Right hindlimb (tissue), 1 donor: Measurements from ENCODE around the gene MBOAT7.
"Not testable (repeated sequence)": the region's sequence is repeated elsewhere in the genome, so short reads cannot be mapped to it uniquely, and the experiment has no call there.

Experiments used
- DNase-seq: peaks from one replicate; pipeline ENCODE4 v3.0.0-alpha.2; 2018

The MBOAT7 gene

DNA sequence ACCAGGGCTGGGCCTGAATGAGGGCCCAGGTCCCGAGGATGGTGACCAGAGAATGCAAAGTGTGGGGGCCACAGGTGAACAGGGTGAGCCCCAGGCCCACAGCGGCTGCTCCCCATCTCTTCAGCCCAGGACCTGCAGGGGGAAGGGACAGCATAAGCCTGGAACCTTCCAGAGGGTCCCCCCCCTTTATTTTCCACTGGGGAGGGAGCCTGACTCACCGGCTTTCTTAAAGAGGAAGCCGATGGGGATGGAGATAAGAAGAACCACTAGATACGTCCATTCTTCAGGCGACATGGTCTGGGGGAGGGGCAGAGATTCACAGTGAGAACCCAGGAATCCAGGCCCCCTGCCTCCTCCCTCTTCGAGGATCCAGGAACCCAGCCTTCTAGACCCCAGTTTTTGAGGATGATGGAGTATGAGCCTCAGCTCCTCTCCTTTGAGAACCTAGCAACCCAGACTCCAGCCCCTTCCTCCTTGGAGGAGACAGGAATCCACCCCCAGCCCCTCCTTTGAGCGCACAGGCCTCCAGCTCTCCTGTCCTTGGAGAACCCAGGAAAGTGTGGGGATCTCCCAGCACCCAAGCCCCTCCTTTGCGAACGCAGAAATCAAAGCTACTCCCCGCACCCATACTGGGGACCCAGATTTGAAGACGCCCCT, 1.0 kb downstream of the MBOAT7 start:
- DNase-seq, result no peak

DNA sequence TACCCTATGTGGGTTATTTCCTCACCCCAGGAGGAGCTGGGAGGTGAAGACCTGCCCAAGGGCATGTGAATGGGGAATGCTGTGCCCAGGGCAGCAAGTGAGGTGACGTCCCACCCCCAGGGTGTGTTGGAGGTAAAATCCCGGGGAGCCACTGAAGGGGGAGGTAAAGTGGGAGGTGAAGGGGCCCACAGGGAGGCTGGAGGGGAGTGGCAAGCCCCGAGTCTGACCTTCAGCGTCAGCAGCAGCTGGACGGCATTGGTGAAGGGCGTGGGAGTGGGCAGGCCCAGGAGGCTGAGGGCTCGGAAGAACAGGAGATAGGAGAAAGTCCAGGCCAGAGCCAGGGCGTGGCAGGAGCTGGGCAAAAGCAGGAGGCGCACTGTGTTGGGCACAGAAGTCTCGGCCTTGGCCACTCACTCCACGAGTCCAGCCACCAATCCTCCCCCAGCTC, 2.4 kb downstream of the MBOAT7 start:
- DNase-seq, result no peak

DNA sequence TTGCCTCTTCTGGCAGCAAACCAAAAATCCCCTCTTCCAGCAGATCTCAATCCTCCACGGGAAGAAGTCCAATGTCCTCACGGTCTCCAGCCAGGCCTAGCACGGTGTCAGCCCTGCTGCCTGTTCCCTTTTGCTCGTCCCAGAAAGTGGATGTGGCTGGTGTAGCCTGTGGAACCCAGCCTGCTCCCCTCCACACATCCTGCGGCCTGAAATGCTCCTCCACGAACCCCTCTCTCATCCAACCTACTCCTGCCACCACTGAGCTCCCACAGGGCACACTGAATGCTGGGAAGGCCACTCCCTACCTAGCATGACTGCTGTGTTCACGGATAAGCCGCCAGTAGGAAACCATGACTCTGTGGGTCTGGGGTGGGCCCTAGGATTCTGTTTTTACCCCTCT, 3.0 kb downstream of the MBOAT7 start:
- DNase-seq, result no peak

DNA sequence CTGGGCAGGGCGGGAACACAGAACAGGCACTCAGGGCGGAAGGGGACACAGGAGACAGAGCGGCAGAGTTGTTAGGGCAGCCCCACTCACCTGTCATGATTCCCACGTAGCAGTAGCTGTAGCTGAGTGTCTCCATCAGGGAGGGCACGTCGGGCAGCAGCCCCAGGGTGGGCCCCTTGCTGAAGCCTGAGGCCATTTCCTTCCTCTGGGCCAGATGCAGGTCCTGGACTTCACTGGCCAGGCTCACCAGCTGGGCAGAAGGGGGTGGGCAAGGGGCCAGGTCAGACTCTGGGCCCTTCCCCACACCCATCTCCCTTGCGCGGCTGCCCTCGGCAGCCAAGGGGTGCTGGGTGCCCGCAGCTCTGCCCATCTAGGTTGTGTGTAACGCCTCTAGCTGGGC, 5.9 kb downstream of the MBOAT7 start:
- DNase-seq, result no peak

DNA sequence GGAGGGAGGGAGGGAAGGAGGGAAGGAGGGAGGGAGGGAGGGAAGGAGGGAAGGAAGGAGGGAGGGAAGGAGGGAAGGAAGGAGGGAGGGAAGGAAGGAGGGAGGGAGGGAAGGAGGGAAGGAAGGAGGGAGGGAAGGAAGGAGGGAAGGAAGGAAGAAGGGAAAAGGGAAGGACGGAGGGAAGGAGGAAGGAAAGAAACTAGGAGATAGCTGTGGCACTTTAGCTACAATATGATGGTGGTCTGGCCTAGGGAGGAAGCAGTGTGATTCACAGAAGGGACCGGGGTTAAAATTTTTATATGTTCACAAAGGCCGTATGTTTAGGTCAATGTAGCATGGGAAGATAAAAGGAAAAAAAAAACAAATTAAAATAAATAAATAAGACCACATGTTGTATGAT, 7.5 kb downstream of the MBOAT7 start:
- not testable (repeated sequence) for DNase-seq

DNA sequence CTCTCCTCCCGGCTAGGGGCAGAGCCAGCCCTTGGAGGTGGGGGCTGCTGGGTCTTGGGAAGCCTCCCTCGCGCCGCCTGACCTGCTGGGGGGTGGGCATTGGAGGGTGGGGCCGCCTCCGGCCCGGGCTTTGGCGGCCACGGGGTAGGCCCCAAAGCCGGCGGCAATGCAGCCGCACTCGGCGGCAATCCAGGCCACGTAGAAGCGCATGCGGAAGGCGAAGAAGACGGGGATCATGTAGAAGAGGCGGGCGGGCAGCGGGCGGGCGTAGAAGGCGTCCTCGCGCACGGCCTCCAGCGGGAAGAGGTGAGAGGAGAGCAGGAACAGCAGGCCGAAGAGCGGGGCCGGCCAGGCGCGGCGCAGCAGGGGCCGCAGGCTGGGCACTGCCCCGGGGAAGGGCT, 8.7 kb downstream of the MBOAT7 start:
- no peak for DNase-seq

DNA sequence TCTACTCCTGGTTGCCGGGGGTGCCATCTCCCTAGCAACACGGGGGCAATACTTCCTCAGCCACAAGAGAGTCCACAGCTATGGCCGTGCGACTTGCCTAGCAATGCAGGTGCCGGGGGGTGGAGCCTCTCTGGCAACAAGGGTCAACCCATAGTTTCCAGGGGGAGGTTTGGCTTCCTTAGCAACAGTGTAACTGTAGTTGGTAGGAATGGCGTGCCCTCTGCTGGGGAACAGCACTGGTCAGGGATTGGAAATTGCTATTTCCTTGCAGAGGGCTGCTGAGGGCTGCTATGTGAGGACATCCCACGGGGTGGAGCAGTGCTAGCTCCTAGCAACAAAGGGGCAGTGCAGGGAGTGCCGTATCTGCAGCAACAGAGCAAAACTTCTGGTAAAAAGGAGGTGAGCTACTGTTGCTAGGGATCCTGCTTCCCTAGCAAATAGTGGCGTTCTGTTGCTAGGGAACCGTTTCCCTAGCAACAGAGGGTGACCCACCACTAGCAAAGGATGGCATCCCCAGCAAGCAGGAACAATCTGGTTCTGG, 9.4 kb downstream of the MBOAT7 start:
- DNase-seq, result peak; percentile 63

DNA sequence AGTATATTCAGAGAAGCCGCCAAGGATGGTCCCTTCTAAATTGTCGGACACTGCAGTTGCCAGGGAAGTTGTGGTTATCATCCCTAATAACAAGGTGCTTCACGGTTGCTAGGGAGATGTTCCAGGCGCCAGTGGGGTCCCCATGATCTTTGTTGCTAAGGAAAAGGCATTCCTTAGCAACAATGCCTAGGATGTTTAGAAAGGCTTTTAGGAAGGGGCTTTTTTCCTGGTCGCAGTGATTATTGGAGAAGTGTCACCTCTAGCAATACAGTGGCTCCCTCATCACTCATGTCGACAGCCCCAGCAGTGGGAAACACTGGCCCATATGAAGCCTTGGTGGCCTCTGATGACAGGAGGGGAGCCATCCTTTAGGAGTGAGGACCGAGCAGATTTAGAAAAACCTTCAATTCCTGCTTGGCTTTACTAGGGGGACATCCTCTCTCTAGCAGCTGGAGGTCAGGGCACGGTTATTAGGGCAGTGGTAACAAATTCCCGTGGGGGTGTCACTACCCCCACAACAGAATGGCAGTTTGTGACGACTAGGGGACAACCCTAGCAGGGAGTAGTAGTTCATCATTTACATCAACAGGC, 10.0 kb downstream of the MBOAT7 start:
- DNase-seq, result no peak

DNA sequence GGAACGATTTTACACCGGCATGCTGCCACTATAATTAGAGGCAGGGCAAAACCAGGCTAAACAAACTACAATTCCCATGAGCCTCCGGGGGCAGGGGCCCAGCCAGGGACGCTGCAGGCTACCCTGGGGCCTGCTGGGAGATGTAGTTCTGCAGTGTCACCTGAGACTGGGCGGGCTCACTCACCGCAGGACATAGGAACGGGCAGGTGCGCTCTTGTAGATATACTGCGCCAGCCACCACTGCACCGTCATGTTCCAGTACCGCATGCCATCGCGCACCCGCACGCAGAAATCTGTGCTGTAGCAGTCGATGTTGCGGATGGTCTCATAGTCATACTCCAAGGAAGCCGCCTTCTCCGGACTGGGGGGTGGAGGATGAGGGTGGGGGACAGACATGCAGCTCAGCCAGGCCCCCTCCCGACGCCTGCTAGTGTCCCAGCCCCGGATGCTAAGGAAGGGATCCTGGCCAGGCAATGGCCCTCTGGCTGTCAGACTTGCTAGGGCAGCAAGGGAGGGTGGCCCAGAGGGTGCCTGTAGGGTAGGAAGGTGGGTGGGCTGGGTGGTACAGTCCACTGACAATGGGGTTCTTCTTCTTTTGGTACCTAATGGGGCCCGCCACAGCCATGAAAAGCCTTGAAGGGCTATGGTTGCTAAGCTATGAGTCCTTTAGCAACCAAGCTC, 10.7 kb downstream of the MBOAT7 start:
- DNase-seq, result no peak

DNA sequence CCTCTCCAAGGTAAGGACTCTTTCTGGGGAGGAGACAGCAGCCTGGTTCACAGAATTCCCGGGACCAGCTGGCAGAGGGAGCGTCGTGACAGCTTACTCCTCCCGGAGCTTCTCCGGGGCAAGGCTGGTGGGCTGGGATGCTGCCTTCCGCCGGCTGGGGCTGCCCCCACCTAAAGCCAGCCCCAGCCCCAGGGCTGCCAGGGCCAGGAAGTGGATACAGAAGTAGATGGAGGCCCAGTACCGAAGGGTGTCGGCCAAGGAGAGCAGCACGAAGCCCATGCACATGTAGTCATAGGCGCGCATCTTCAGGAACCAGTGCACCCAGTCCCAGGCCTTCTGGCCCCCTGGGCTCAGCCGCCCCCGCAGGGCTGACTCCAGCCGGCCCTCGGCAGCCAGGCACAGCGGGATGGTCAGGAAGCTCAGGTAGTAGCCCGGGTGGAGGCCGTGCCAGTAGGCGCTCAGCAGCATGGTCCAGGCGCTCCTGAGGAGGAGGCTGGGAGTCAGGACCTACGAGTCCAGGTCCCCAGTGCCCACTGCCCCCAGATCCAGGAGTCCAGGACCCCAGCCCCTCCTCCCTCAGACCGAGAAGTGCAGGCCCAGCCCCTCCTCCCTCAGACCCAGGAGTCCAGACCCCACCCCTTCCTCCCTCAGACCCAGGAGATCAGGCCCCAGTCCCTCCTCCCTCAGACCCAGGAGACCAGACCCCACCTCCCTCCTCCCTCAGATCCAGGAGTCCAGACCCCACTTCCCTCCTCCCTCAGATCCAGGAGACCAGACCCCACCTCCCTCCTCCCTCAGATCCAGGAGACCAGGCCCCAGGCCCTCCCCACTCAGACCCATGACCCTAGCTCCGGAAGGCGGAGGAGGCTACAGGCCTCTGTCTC, 15.2 kb downstream of the MBOAT7 start:
- DNase-seq, result peak; percentile 21

DNA sequence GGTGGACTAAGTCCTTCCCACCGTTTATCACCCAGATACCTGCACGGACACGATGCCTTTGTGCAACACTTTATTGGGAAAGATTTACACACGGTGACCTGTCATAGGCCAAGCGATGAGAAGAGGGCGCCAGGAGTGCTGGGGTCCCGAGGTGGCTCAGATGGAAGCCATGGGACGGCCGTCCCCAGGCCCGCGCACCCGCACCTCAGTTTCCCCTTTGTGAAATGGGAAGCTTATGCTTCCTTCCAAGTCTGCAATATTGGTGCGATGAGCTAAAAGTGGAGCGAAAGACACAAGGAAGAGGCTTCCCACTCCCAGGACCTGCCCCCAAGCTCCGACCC, 16.1 kb downstream of the MBOAT7 start:
- DNase-seq, result no peak

DNA sequence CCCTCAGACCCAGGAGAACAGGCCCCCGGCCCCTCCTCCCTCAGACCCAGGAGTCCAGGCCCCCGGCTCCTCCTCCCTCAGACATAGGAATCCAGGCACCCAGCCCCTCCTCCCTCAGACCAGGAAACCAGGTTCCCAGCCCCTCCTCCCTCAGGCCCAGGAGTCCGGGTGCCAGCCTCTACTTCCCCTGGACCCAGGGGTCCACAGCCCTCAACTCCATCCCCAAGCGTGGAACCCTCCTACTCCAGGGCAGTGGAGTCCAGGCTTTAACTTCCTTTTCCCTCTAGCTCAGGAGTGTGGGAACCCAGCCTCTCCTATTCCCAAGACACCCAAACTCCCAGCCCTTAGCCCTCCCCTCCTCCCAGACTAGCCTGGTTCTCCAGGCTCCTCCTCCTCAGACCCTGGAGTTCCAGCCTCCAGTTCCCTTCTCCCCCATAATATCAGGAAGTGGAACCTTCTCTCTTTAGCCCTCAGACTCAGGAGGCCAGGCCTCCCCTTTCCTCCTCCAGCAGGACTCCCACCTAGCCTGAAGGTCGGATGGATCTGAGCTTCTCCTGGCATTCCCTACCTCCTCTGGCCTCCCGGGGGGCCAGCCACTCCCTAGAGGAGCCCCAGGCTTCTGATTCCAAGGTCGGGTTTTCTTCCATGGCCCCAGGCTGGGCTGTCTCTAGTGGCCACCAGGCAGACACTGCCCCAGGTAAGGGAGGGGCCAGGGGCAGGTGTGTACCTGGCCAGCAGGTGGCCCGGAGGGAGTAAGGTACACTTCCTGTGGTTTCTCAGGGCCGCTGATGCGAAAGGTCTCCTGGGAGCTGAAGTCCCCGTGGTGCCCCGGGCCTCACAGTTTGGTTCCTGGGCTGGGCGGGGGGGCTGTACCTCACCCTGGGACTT, 16.7 kb downstream of the MBOAT7 start, which contains the start of gene TMC4:
Gene TMC4 (minus strand): TSS at position 690 of the 888 bp plus-strand sequence. CDS start 43 bp downstream, at position 647.
- DNase-seq, result peak; percentile 29

DNA sequence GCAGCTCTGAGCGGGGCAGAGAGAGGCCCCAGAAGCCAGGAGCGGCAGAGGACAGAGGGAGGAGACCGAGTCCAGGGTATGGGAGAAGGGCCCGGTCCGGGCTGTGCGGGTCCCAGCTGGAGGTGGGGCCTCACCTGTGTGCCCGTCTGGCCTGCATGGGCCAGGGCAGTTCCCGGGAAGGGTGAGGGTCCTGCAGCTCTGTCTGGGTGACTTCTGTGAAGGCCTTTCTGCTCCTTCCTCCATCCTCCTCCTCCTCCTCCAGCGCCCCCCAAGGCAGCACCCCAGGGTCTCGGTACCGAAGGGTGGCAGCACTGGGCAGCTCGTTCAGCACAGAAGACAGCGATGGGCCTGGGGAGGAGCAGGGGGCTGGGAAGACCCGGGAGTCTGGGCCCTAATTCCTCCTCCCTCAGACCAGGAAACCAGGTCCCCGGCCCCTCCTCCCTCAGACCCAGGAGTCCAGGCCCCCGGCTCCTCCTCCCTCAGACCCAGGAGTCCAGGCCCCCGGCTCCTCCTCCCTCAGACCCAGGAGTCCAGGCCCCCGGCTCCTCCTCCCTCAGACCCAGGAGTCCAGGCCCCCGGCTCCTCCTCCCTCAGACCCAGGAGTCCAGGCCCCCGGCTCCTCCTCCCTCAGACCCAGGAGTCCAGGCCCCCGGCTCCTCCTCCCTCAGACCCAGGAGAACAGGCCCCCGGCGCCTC, 17.5 kb downstream of the MBOAT7 start:
- DNase-seq, result peak; percentile 15

DNA sequence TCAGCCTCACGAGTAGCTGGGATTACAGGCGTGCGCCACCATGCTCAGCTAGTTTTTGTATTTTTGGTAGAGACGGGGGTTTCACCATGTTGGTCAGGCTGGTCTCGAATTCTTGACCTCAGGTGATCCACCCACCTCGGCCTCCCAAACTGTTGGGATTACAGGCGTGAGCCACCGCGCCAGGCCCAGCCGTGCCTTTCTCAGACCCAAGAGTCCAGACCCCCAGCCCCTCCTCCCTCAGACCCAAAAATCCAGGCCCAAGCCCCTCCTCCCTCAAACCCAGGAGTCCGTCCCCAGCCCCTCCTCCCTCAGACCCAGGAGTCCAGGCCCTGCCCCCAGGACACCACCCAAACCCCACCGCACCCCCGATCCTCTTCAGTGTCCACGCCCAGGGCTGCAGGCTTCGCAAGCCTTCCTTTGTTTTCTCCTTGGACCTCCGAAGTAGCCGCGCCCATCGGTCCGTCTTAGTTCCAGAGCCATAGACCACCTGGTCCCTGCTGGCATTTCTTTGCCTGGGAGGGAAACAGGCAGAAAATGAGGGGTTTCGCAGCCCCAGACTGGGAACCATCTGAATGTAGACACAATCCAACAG, 20.1 kb downstream of the MBOAT7 start:
- peak; percentile 21 for DNase-seq

DNA sequence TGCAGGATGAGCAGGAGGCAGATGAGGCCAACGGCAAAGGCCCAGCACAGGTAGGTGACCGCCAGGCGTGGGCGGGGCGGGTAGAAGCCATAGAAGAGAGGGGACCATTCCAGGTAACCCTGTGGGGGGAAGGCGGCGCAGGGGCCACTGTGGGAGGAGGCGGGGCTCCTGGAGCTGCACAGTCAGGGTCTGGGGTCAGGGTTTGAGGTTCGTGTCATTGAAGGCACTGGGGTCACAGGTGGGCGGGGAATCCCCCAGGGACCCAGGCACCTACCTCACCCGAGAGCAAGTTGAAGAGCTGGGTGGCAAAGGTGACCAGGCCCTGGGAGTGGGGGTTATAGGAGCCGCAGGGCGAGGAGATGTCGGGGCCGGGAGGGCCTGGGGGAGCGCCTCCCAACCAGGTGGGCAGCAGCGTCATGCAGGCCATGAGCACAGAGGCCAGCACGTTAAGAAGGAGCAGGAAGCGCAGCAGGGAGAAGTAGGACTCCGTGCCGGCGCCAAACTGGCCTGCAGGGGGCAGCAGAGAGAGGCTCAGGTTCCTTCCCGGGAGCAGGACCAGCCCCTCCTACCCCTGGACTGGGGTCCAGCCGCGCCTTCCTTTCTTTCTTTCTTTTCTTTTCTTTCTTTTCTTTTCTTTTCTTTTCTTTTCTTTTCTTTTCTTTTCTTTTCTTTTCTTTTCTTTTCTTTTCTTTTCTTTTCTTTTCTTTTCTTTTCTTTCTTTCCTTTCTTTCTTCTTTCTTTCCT, 21.0 kb downstream of the MBOAT7 start:
- peak; percentile 93 for DNase-seq

DNA sequence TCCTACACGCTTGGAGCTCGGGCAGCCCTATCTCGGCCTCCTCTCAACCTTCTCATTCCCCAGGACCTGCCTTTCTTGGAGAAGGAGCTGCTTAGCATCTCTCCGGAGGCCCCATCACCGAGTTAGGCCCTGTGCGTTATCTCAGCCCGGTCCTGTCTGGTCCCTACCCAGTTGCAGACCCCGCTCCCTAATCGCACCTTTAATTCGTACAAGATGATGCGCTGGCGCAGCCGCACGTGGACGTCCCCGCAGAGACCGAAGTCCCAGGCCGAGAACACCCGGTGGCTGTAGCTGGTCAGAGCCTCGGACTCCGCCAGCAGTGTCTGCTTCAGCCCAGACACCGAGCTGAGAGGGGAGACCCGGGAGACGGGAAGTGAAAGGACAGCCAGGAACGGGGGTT, 24.2 kb downstream of the MBOAT7 start:
- DNase-seq, result peak; percentile 17

DNA sequence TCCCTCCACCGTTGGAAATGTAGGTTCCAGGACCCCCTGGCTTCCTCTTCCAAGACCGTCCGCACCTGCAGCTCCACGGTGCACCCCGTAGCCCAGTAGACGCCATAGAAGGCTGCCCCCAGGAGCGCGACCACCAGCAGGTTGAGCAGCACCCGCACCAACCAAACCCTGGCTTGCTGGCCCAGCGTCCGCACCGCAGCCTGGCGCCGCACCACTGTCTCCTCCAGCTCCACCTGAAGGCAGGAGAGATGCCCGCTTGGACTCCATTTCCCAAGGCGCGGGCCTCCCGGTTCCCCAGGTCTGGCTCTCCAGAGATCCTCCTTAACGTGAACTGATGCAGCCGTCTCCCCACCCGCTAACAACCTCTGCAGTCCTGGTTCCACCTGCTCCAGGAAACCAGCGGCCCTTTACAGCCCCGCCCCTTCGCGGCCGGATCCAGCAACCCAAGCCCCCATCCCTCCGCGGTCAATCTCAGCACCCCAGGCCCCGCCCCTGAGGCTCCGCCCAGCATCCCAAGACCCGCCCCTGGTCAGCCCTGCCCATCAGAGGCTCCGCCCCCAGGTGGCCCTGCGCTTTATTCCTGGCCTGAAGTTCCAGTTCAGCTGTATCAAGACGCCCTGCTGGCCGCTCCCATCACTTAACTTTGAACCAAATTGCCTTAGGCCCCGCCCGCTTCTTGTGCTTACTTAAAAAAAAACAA, 24.9 kb downstream of the MBOAT7 start:
- DNase-seq, result no peak

DNA sequence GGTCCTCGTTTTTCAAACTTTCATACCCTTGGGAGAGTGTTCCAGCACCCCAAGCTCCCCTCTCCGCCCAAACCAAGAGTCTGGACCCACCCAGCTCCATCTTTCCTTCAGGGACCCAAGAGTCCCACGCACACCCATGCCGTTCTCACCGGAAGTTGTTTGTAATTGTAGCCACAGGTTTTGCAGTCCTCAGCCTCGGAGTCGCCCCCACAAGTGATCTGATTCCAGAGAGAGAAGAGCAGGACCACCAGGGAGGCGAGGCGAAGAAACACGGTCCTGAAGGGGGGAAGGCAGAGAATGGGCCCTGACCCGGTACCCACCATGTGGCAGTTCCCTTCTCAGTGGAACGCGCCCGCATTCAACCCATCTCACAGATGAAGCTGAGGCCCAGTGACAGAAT, 26.5 kb downstream of the MBOAT7 start:
- no peak for DNase-seq

DNA sequence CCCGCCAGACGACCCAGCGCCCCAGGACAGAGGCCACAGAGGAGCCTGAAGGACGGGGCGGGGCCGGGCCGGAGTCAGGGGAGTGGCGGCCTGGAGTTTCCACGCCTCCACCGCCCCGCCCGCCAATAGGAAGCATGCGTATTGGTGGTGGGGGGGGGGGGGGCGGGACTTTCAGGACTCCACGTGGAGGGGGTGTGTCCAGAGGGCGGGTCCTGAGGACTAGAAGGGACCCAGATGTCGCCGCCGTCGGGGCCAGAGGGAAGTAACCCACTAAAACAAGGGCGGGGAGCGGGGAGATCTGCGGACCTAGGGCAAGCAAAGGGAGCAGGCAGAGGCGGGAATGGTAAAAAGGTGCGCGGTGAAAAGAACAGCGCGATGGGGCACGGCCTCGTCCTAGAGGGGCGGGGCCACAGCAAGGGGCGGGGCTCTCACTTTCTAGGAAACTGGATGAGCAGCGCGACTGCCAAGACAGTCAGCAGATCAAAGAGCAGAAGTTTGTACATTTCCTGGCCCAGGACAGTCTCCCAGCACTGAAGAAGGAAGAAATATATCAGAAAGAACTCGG, 27.1 kb downstream of the MBOAT7 start:
- peak; percentile 81 for DNase-seq
